T-helper 9 cell (primary cell): Measurements from ENCODE around the gene HELZ2.

Source experiments
- DNase-seq: peaks from one replicate; pipeline ENCODE4 v3.0.0-alpha.2; 2020

The HELZ2 gene

DNA sequence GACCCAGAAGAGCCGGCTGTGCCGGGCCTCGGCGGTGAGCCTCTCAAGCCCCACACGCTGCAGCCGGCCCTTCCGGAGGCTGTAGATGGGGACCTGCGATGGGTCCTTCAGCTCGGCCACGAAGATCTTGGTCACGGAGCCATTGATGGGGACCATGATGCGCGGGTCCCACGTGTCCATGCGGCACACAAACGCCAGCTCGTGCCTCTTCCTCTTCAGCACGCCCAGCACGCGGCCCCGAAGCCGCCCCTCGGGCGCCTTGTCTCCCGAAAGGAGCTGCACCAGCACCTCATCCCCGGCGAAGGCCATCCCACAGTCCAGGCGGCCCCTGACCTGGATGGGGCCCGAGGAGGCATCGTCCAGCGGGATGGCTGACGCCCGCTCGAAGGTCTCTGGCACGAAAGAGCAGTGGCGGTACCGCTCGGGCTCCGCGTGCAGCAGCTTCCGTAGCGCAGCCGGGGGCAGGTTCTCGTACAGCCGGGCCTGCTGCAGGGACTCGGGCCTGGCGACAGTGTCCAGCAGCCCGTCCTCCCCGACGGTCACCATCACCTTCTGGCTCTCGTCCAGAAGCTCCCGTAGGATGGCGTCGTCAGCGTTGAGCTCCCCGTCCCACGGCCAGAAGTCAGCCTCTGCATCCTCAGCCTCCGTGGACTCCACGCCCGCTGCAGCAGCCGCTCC, 8.9 kb downstream of the HELZ2 start:
- DNase-seq, result no peak

DNA sequence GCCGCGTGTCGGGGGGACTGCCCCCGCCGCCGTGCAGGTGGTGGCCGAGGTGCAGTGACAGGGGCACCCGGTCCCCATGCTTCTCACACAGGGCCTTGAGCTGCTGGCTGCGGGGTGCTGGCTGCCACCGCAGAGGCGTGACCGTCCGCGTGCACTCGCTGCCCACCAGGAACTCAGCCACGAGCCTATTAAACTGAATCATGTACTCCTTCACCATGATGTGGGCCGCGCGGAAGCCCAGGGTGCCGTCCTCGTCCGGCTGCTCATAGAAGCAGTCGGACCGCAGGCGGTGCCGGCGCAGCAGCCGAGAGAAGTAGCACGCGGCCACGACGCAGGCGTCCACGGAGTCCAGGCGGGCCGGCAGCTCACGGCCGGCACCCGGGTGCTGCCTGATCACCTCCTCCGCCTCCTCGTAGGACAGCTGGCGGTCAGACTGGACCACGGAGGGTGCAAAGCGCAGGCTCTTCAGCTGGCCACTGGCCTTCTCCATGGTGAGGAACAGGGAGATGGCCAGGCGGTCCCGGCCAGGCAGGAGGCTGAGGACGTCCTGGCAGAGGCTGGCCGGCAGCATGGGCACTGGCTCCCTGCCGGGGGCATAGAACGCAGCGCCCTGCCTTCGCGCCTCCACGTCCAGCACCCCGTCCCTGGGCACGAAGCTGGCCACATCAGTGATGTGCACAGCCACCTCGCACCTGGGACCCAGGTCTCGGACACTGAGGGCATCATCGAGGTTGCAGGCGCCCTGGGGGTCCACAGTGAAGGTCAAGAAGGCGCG, 9.8 kb downstream of the HELZ2 start:
- no peak for DNase-seq

DNA sequence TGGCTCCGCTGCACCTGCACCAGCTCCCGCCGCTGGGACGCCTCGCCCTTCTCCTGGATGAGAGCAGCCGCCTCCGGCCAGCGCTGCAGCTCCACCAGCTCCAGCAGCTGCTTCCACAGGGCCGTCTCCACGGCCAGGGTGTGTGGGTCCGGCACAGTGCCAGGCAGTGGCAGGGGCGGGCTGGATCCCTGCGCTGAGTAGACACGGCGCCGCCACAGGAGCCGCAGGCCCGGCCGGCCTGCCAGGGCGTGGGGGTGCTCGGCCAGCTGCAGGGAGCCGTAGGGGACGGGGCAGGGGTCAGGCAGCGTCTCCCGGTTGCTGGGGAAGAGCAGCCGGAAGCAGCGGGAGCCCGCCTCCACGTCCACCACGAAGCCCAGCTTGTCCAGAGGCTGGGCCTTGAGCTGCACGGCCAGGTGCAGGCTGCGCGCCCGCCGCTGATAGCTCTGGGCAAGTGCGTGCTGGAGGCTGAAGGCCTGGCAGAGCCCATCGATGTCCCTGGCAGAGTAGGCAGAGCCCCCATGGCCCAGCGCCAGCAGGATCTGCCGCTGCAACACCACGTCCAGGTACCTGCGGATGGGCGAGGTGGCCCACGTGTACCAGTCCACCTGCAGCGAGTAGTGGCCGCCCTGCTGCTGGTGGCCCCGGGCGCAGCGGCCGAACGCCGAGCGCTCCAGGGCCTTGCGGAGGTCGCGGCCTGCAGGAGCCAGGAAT, 10.7 kb downstream of the HELZ2 start:
- no peak for DNase-seq

GRCh38 chr20:63562461-63563224, 11.4 kb downstream of the HELZ2 start:
- DNase-seq, result no peak

GRCh38 chr20:63561624-63562396, 12.2 kb downstream of the HELZ2 start:
- no peak for DNase-seq

- DNase-seq, result no peak
Measured at GRCh38 chr20:63560856-63561609, 13.0 kb downstream of the HELZ2 start.

- DNase-seq, result no peak
Measured at GRCh38 chr20:63560333-63560805, 13.7 kb downstream of the HELZ2 start.

- peak; percentile 23 for DNase-seq
Measured at GRCh38 chr20:63559485-63560332, 14.3 kb downstream of the HELZ2 start.

DNA sequence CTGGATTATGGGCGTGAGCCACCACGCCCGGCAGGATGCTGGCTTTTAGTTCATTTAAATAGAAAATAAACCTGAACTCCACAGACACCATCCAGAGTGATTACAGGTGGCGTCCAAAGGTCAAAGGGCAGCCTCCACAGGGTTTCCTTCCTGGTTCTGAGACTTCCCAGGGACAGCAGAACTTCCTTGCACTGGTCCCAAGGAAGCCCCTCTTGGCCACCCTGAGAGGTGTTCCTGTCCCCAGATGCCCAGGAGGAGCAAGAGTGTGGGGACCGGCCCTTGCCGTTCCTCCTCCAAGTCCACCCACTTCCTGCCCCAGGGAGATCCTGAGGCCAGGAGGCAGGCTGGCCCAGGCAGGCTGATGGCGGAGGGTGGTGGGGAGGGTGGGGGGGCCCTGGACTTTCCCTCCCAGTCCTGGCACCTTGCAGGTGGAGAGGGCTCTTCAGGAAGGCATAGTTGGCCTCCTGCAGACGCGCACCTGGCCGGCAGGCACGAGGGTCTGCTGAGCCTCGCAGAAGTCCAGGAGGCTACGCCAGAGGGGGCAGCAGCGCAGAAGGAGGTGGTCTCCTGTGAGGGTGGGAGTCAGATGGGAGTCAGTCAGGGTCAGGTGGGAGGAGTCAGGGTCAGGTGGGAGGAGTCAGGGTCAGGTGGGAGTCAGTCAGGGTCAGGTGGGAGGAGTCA, 15.1 kb downstream of the HELZ2 start:
- no peak for DNase-seq

DNA sequence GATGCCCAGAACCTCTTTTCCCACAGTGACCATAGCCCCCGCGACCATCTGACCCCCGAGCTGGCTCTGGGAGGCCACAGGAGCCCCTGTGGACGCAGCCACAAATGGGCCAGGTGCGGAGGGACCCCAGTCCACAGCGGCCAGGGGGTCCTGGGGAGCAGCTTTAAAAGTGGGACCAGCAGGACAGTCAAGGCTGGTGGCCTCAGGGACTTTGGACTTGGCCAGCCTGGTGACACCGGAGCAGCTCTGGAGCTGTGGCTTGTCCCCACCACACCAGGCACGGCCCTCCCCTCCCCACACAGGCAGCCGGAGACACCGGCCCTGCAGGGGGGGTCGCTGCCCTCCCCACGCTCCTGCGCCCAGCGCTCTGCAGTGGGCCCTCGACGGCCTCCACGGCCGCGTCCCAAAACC, 16.6 kb downstream of the HELZ2 start:
- DNase-seq, result no peak

DNA sequence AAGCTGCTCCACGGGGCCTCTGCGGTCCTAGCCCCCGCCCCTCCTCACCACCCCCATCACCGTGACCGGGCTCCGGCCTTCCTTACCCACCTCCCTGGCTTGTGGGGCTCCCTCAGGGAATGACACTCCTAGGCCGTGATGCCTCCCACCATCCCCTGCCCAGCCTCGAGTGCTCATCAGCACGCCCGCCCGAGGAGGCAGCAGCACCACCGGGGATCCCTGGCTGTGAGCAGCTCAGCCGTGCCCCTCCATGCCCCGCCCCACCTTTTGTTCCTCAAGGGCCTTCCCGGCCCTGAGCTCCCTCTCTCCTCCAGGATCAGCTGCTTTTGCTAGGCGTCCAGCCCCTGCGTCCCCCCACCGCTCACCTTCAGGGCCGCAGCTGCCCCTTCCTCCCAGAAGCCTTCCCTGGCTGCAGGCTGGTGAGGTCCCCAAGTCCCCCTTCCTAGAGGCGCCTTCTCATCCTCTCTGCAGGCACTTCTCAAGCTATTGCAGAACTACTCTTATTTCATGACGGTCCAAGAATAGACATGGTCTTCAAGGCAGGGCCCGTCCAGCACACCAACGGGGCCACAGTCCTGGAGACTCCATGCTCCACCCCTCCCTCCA, 17.1 kb downstream of the HELZ2 start:
- DNase-seq, result no peak

- DNase-seq, result no peak
Measured at GRCh38 chr20:63555661-63556381, 18.2 kb downstream of the HELZ2 start.

- DNase-seq, result no peak
Measured at GRCh38 chr20:63554361-63555278, 19.4 kb downstream of the HELZ2 start.

GRCh38 chr20:63553933-63554290, 20.1 kb downstream of the HELZ2 start, which contains the start of gene FNDC11:
FNDC11 (plus strand) TSS chr20:63554159; CDS start chr20:63555664, 1,505 bp downstream.
- peak; percentile 52 for DNase-seq

DNA sequence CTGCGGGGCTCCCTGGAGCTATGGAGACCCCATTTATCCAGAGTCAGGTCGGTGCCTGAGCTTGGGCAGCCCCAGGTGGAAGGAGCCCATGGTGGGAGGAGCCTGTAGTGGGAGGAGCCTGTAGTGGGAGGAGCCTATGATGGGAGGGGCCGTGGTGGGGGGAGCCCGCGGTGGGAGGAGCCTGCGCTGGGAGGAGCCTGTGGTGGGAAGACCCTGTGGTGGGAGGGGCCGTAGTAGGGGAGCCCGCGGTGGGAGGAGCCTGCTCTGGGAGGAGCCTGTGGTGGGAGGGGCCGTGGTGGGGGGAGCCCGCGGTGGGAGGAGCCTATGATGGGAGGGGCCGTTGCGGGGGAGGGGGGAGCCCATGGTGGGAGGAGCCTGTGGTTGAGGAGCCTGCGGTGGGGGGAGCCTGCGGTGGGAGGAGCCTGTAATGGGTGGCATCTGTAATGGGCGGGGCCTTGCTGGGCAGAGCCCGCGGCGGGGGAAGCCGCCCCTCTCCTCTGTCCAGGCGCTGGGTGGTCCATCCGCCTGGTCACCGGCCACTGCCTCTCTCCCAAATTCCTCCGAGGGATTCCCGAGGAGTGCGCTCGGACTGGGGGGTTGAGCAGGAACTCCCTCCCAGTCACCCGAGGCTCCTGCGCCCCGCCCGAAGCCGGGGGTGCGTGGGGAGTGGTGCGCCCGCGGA, 20.6 kb downstream of the HELZ2 start:
- DNase-seq, result peak; percentile 97

DNA sequence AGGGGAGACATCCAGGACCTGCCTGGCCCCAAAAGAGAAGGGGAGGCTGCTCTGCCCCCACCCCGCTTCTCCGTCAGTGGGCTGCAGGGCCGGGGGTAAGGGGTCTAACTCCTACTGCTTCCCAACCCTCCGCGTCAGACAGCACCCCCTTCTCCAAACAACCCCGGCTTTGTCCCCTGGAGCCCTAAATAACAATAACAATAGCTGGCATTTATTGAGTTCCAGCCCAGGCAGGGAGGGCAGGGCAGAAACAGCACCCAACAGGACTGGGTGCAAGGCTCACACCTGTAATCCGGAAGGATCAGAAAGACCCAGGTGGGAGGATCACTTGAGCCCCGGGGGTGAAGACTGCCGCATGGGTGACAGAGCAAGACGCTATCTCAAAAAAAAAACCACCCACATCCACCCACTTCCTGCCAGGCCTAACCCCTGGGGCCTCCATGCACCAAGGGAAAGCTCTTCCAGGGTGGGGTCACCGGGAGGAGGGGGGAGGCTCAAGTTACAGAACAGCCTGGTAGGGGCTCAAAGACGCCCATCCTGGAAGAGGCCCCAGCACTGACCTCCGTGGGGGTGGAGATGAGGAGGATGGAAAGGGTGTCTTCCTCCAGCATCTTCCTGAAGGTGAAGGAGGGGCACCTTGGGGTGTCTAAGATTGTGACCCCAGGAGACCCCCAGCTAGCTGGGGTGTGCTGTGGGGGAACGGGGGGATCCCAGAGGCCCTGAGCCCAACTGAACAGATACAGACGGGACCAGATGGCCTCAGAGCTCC, 21.4 kb downstream of the HELZ2 start:
- peak; percentile 48 for DNase-seq
